Pancreas (tissue), 10 donors: ENCODE data around the gene TRAF3. TPM values are rescaled to one million over a fixed set of nuclear protein-coding genes. Genes with fewer than 3 reads are reported as not detected.

Experiments
- ATAC-seq, 4 donors: fragments of 200-7000 bp; cut with Tn5 transposase; one replicate each; pipeline versions ENCODE4 v1.8.0 to v1.9.1; 2020; ENCODE audit warnings: mild to moderate bottlenecking in 4 of 4, moderate library complexity in 4 of 4
- DNase-seq, 6 donors: peaks; one replicate each; pipeline ENCODE4 v3.0.0-alpha.2; 2020
- FAIRE-seq: peaks from 2 replicates; lab custom pipeline; 2012; peaks lifted over from hg19 to GRCh38; lab: Jason Lieb, UNC
- H3K27ac ChIP-seq, 4 donors: fragments of 200-600 bp; sonication (generic); 1 replicate in 3 of 4; 2 replicates in 1 of 4; pipeline versions ENCODE4 v1.5.0 to v1.8.0; 2020
- H3K27me3 ChIP-seq, 4 donors: fragments of 200-600 bp; one replicate each; pipeline ENCODE4 v1.8.0; 2021
- H3K36me3 ChIP-seq, 3 donors: fragments of 200-600 bp; sonication (generic) in 1 of 3; one replicate each; pipeline versions ENCODE4 v1.5.0 to v1.8.0; 2020 to 2021
- H3K4me1 ChIP-seq, 3 donors: fragments of 200-600 bp; one replicate each; pipeline ENCODE4 v1.8.0; 2021
- H3K4me3 ChIP-seq, 4 donors: fragments of 200-600 bp; sonication (generic) in 2 of 4; one replicate each; pipeline versions ENCODE4 v1.5.0 to v1.8.0; 2020 to 2021
- H3K9me3 ChIP-seq, 4 donors: fragments of 200-600 bp; one replicate each; pipeline ENCODE4 v1.8.0; 2021
- CTCF ChIP-seq, 4 donors: fragments of 200-600 bp; sonication (generic) in 3 of 4; IDR thresholded peaks; one replicate each; pipeline versions ENCODE4 v1.5.0 to v1.8.0; 2021; ENCODE audit warnings: antibody characterized with exemption in 4 of 4
- WGBS, 2 donors: extraction: QIAGEN DNeasy Blood & Tissue Kit; methylation state at CpG; one replicate each; pipeline ENCODE4 v1.1.7; 2013; 5-methylcytosine and 5-hydroxymethylcytosine counted together
- intact Hi-C, 3 donors: fragments of 100-400 bp; cut with DNase I; formaldehyde crosslinking; loops; one replicate each; pipeline versions ENCODE4 v1.11.1 to v1.14.2; 2022
- polyA plus RNA-seq, 2 donors: library from polyadenylated mRNA; stranded (reverse); fragments of 200-250 nt; gene quantifications; one replicate each; pipeline ENCODE4 v1.2.3, GENCODE V29; 2013
- total RNA-seq, 6 donors: library from RNA; stranded (reverse); fragmentation: NEBNext Ultra II Directional in 4 of 6; extraction: Animal tissue kit (Norgen Biotek cat#: 25700) in 4 of 6; gene quantifications; one replicate each; pipeline versions ENCODE4 v1.2.1 to v1.2.4, GENCODE V29; 2021 to 2023
- donor health status: healthy with polysubstance abuse.
- donor health status: DM: no; HTN: no; CAD: no; lungs with moderate emphysema.
- donor health status: DM: no; HTN: no; CAD: no.
- donor health status: control.
- donor health status: control.
- donor health status: Bipolar disorder and iron deficiency.
- donor health status: DM: yes; HTN: yes; CAD: no.
- donor health status: DM: no; HTN: no; CAD: no.
- donor health status: DM: no; HTN: no; CAD: no.
- donor health status: DM: yes; HTN: yes; CAD: no.

Gene TRAF3
- total and polyA plus RNA-seq, 8 donors = 3.6 to 14.7 (median 6.1) TPM

GRCh38 chr14:102739190-102739469 lies 38.1 kb upstream of the TRAF3 start:
- no peak for FAIRE-seq
- no peak overlapping the region for H3K27ac ChIP-seq
- WGBS, 2 donors = 77 to 86% methylated on average over 3 of the region's 3 CpGs
- no peak overlapping the region for H3K4me3 ChIP-seq
- no peak for ATAC-seq
- intact Hi-C loops = no loop called here
- TF ChIP-seq CTCF (IDR thresholded peaks at IDR 0.05) = no peak
- H3K36me3 ChIP-seq = no peaks in the 10 kb centered on the region
- no peaks in the 10 kb centered on the region for H3K4me1 ChIP-seq
- DNase-seq = no peak
- H3K27me3 ChIP-seq = no peaks in the 10 kb centered on the region
- no peaks in the 10 kb centered on the region for H3K9me3 ChIP-seq

GRCh38 chr14:102746634-102747438 lies 30.4 kb upstream of the TRAF3 start:
- intact Hi-C loops = no loop called here
- Histone ChIP-seq H3K4me1 (no peaks in the 10 kb centered on the region), H3K27me3 (no peaks in the 10 kb centered on the region), H3K4me3 (no peak overlapping the region), H3K36me3 (no peaks in the 10 kb centered on the region), H3K27ac (no peak overlapping the region), H3K9me3 (no peaks in the 10 kb centered on the region)
- 93 to 94% methylated on average over 28 of the region's 28 CpGs for whole genome bisulfite sequencing, 2 donors
- peak in 1 of 6 donors; percentile 49 for DNase-seq
- no peak for FAIRE-seq
- no peak for ATAC-seq
- no peak for TF ChIP-seq CTCF (IDR thresholded peaks at IDR 0.05)

- H3K4me1 ChIP-seq = no peaks in the 10 kb centered on the region
- WGBS, 2 donors = 91 to 92% methylated on average over 8 of the region's 8 CpGs
- TF ChIP-seq CTCF (IDR thresholded peaks at IDR 0.05) = no peak
These were observed 28.4 kb upstream of the TRAF3 start for GRCh38 chr14:102748806-102749205.

GRCh38 chr14:102749393-102750305 lies 27.6 kb upstream of the TRAF3 start:
- Histone ChIP-seq H3K4me3 (no peak overlapping the region), H3K4me1 (no peaks in the 10 kb centered on the region), H3K9me3 (no peaks in the 10 kb centered on the region), H3K27ac (no peak overlapping the region), H3K27me3 (no peaks in the 10 kb centered on the region), H3K36me3 (no peaks in the 10 kb centered on the region)
- FAIRE-seq (no peak), ATAC-seq (peak in 2 of 4 donors; percentile 68), DNase-seq (peak in 1 of 6 donors; percentile 45)
- WGBS, 2 donors = 80 to 83% methylated on average over 33 of the region's 33 CpGs
- intact Hi-C loops = no loop called here
- no peak for TF ChIP-seq CTCF (IDR thresholded peaks at IDR 0.05)

More at GRCh38 chr14:102748806-102749205, 28.4 kb upstream of the TRAF3 start:
- Histone ChIP-seq H3K4me3 (no peak overlapping the region), H3K27ac (no peak overlapping the region), H3K27me3 (no peaks in the 10 kb centered on the region), H3K9me3 (no peaks in the 10 kb centered on the region), H3K36me3 (no peaks in the 10 kb centered on the region)
- FAIRE-seq (no peak), DNase-seq (peak in 1 of 6 donors; percentile 38), ATAC-seq (no peak)
- intact Hi-C loops = no loop called here
